Hepatocyte (in vitro differentiated cells): Measurements from ENCODE around the gene BLOC1S3. TPM values are rescaled to one million over a fixed set of nuclear protein-coding genes. Genes with fewer than 3 reads are reported as not detected.

Experiments used
- DNase-seq: peaks from one replicate; pipeline ENCODE4 v3.0.0-alpha.2; 2016; ENCODE audit warnings: low spot score
- H2AFZ ChIP-seq: fragments of 200-600 bp; sonication (generic); 2 replicates; pipeline ENCODE4 v1.6.0; 2016; ENCODE audit warnings: antibody characterized with exemption, mild to moderate bottlenecking
- H3K27ac ChIP-seq: fragments of 200-600 bp; sonication (generic); 2 replicates; pipeline ENCODE4 v1.5.1; 2016; ENCODE audit warnings: mild to moderate bottlenecking
- H3K27me3 ChIP-seq: fragments of 200-600 bp; sonication (generic); 2 replicates; pipeline ENCODE4 v1.6.1; 2016
- H3K36me3 ChIP-seq: fragments of 200-600 bp; sonication (generic); replicated peaks from 2 replicates; pipeline ENCODE4 v1.5.1; 2016; ENCODE audit warnings: low read depth; ENCODE audit not compliant: insufficient read depth
- H3K4me1 ChIP-seq: fragments of 200-600 bp; sonication (generic); 2 replicates; pipeline ENCODE4 v1.5.1; 2016; ENCODE audit warnings: mild to moderate bottlenecking, moderate library complexity; ENCODE audit not compliant: insufficient read depth
- H3K4me2 ChIP-seq: fragments of 200-600 bp; sonication (generic); 2 replicates; pipeline ENCODE4 v1.6.0; 2016
- H3K4me3 ChIP-seq: fragments of 200-600 bp; sonication (generic); 2 replicates; pipeline ENCODE4 v1.5.1; 2016; ENCODE audit warnings: mild to moderate bottlenecking
- H3K79me2 ChIP-seq: fragments of 200-600 bp; sonication (generic); 2 replicates; pipeline ENCODE4 v1.6.0; 2017; ENCODE audit warnings: mild to moderate bottlenecking
- H3K9me2 ChIP-seq: fragments of 200-600 bp; sonication (generic); replicated peaks from 2 replicates; pipeline ENCODE4 v1.6.0; 2017; ENCODE audit warnings: mild to moderate bottlenecking; ENCODE audit not compliant: insufficient read depth
- H3K9me3 ChIP-seq: fragments of 200-600 bp; sonication (generic); 2 replicates; pipeline ENCODE4 v1.5.1; 2016; ENCODE audit warnings: low read depth, mild to moderate bottlenecking
- H4K20me1 ChIP-seq: fragments of 200-600 bp; sonication (generic); 2 replicates; pipeline ENCODE4 v1.6.0; 2016; ENCODE audit warnings: mild to moderate bottlenecking; ENCODE audit not compliant: insufficient read depth, poor library complexity, severe bottlenecking
- EZH2 ChIP-seq: fragments of 200-600 bp; sonication (generic); IDR thresholded peaks from 2 replicates; pipeline ENCODE4 v1.6.1; 2016; ENCODE audit warnings: antibody characterized with exemption, mild to moderate bottlenecking, borderline replicate concordance
- EZH2phosphoT487 ChIP-seq: fragments of 200-600 bp; sonication (generic); IDR thresholded peaks from one replicate; pipeline ENCODE4 v1.6.1; 2018; ENCODE audit warnings: antibody characterized with exemption, mild to moderate bottlenecking, low read depth, moderate library complexity; ENCODE audit not compliant: unreplicated experiment, severe bottlenecking
- WGBS: methylation state at CpG from one replicate; pipeline ENCODE4 v1.1.6; 2016; ENCODE audit warnings: low lambda C conversion rate; ENCODE audit errors: missing lambda C conversion rate; 5-methylcytosine and 5-hydroxymethylcytosine counted together
- polyA plus RNA-seq: library from polyadenylated mRNA; unstranded; fragments of >200 nt; fragmentation: Nextera tagmentation; extraction: Ambion mirVana; gene quantifications from 2 replicates; pipeline ENCODE4 v1.2.1, GENCODE V29; 2016
- total RNA-seq: library from RNA; depleted of rRNA; stranded (reverse); fragments of >200 nt; gene quantifications from 2 replicates; pipeline ENCODE4 v1.2.3, GENCODE V29; 2014
- TF ChIP-seq, protein P1 (sequence below): fragments of 200-600 bp; sonication (generic); IDR thresholded peaks from 2 replicates; pipeline ENCODE4 v1.5.1; 2016; ENCODE audit warnings: antibody characterized with exemption, mild to moderate bottlenecking; ENCODE audit not compliant: poor library complexity

BLOC1S3 gene
- total and polyA plus RNA-seq, 2 experiments from 2014 or later: 8.4 to 17.1 TPM

DNA sequence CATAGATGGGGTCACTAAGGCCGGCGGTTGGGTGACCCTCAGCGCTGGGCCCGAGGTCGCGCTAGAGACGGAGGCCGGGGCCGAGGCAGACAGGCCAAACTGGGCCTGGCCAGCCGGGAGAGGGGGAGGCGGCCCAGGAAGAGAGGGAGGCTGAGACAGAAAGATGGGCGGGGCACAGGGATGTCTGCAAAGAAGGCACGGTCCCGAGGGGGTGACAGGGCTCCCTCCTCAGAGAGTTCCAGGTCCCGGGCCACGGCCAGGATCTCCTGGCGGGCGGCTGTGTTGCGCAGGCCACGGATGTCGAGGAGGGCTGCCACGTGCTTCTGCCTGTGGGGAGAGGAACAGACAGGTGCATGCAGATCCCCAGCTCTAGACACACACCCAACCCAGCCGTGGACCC, 34.4 kb downstream of the BLOC1S3 start:
- no peaks in the 10 kb centered on the region for H3K9me2 ChIP-seq
- 89% methylated on average over 17 of the region's 23 CpGs for WGBS

DNA sequence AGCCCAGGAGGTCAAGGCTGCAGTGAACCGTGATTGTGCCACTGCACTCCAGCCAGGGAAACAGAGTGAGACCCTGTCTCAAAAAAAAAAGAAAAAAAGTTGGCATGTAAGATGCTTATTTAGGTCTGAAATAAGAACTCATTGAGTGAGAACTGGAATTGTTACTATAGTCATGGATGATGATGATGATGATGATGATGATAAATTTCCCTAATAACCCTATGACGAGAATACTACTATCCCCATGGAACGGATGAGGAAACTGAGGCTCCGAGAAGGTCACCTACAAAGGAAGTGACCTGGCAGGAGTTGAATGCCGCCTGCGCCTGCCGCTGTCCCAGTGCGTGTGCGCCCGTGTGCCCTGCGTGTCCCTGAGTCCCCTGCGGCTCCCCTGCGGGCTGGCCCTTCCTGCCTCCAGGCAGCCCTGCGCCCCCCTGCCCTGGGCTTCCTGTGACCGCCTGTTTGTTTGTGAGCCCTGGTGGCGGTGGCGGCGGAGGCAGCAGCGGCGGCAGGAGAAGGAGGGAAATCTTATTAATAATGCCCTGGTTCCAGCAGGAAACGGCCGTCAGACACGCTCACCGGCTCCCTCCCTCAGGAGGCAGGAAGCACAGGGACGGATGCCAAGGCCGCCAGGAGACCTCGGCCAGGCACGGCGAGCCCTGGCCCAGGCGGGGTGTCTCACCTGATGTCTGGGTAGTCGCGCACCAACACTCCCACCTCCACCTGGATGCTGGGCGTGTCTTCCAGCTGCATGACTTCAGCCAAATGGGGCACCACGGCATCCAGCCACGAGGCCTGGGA, 37.0 kb downstream of the BLOC1S3 start:
- no peak overlapping the region for H2AFZ ChIP-seq
- DNase-seq: peak; percentile 27
- H3K27me3 ChIP-seq: peaks cover 68% of the 10 kb centered on the region
- H3K4me1 ChIP-seq: peaks cover 8% of the 10 kb centered on the region
- no peaks in the 10 kb centered on the region for H3K9me3 ChIP-seq
- H3K4me3 ChIP-seq: no peak overlapping the region
- no peak overlapping the region for H3K27ac ChIP-seq
- WGBS: 13% methylated on average over 34 of the region's 35 CpGs
- no peaks in the 10 kb centered on the region for H4K20me1 ChIP-seq
- peak overlapping the region; percentile 59 for H3K4me2 ChIP-seq
- peak; percentile 91 for TF ChIP-seq EZH2
- TF ChIP-seq, protein P1, sequence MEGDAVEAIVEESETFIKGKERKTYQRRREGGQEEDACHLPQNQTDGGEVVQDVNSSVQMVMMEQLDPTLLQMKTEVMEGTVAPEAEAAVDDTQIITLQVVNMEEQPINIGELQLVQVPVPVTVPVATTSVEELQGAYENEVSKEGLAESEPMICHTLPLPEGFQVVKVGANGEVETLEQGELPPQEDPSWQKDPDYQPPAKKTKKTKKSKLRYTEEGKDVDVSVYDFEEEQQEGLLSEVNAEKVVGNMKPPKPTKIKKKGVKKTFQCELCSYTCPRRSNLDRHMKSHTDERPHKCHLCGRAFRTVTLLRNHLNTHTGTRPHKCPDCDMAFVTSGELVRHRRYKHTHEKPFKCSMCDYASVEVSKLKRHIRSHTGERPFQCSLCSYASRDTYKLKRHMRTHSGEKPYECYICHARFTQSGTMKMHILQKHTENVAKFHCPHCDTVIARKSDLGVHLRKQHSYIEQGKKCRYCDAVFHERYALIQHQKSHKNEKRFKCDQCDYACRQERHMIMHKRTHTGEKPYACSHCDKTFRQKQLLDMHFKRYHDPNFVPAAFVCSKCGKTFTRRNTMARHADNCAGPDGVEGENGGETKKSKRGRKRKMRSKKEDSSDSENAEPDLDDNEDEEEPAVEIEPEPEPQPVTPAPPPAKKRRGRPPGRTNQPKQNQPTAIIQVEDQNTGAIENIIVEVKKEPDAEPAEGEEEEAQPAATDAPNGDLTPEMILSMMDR: no peak
- no peak for TF ChIP-seq EZH2phosphoT487
- H3K36me3 ChIP-seq: no peaks in the 10 kb centered on the region
- no peaks in the 10 kb centered on the region for H3K79me2 ChIP-seq
- no peaks in the 10 kb centered on the region for H3K9me2 ChIP-seq

More for the DNA sequence above, 34.4 kb downstream of the BLOC1S3 start:
- Histone ChIP-seq H2AFZ (no peak overlapping the region), H4K20me1 (no peaks in the 10 kb centered on the region), H3K36me3 (no peaks in the 10 kb centered on the region), H3K9me3 (no peaks in the 10 kb centered on the region), H3K27me3 (peaks cover 43% of the 10 kb centered on the region), H3K4me2 (no peak overlapping the region), H3K4me3 (no peak overlapping the region), H3K79me2 (no peaks in the 10 kb centered on the region), H3K4me1 (peaks cover 8% of the 10 kb centered on the region), H3K27ac (no peak overlapping the region)
- TF ChIP-seq EZH2phosphoT487 (no peak), EZH2 (no peak)
- TF ChIP-seq, protein P1: no peak
- DNase-seq: no peak

DNA sequence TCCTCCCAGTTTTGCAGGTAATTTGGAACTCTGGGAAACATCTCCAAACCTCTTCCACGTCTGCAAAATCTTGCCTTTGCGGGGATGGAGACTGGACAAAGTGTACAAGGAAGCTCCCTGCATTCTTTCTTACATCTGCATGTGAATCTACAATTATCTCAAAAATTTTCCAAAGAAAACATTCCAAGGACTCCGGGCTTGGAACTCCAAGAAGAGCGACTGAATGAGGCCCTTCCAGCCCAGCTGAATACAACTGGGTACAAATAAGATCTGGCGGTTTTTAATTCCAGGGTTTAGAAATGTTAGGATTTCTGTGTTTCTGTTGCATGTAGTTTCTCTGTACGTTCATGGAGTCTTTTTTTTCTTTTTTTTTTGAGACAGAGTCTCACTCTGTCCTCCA, 38.1 kb downstream of the BLOC1S3 start:
- Histone ChIP-seq H3K79me2 (no peaks in the 10 kb centered on the region), H3K9me2 (no peaks in the 10 kb centered on the region), H3K9me3 (no peaks in the 10 kb centered on the region), H3K27me3 (peaks cover 74% of the 10 kb centered on the region), H4K20me1 (no peaks in the 10 kb centered on the region), H3K27ac (no peak overlapping the region), H2AFZ (no peak overlapping the region), H3K4me1 (peaks cover 8% of the 10 kb centered on the region), H3K36me3 (no peaks in the 10 kb centered on the region), H3K4me3 (no peak overlapping the region), H3K4me2 (peak overlapping the region; percentile 78)
- 68% methylated on average over 6 of the region's 6 CpGs for WGBS
- TF ChIP-seq EZH2phosphoT487 (no peak), EZH2 (no peak)
- TF ChIP-seq, protein P1: no peak
- DNase-seq: no peak
